Measurements from ENCODE around the gene RREB1. TPM values are rescaled to one million over a fixed set of nuclear protein-coding genes. Genes with fewer than 3 reads are reported as not detected.
A peak's percentile ranks its signal among the peaks of the same experiment; 100 is the strongest.

Gene RREB1
- total and polyA plus RNA-seq, 3 donors from 2014 or later: 30.0 to 79.2 (median 75.0) TPM

DNA sequence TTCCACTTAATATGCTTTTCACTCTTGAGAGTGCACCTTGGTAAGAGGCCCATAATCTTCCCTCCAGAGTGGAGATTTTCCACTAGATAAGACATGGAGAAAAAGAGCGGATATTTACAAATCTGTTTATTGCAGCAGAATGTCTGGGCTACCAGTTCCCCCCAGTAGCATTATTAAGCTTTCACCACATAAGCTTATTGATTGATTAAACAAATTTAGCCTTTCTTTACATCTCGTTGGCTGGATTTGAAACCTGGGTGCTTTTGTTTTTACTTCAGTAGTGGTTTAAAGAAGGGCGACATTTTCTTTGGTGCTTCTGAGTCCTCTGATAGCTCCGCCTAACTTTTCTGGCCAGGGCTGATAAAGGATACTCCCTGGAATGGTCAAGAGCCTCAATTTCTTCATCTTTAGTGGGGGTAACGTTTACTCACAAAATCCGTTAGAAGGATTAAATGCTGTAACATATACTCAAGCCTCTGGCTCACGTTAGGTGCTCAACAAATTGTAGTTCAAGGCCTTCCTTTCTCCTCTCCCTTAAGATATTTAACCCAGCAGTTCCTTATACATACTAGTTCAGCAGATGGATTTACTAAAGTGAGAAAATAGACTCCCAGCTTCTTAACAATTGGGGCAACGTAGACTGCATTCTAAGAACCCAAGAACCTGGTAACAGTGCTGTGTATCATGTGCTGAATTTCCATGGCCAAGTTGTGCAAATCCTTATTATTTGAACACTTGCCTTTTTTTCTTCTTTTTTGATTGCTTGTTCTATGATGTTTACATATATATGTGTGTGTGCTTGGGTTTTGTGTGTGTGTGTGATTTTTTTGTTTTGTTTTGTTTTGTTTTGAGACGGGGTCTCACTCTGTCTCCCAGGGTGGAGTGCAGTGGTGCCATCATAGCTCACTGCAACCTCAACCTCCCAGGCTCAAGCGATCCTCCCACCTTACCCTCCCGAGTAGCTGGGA lies 91.4 kb downstream of the RREB1 start:
- no peak for DNase-seq
- Histone ChIP-seq H3K27ac (no peak overlapping the region), H3K27me3 (no peaks in the 10 kb centered on the region), H3K4me1 (peaks cover 4% of the 10 kb centered on the region), H3K9me3 (no peaks in the 10 kb centered on the region), H3K36me3 (ENCODE audit: low read depth, missing control alignments) (no peaks in the 10 kb centered on the region), H3K4me3 (no peak overlapping the region)
- WGBS, 2 donors: 83 to 86% methylated on average over 11 of the region's 11 CpGs
- intact Hi-C loops (cut with DNase I; ENCODE audit: low total_unique reads): no loop called here
- TF ChIP-seq POLR2A (IDR thresholded peaks at IDR 0.05): no peak
- TF ChIP-seq, protein P1, sequence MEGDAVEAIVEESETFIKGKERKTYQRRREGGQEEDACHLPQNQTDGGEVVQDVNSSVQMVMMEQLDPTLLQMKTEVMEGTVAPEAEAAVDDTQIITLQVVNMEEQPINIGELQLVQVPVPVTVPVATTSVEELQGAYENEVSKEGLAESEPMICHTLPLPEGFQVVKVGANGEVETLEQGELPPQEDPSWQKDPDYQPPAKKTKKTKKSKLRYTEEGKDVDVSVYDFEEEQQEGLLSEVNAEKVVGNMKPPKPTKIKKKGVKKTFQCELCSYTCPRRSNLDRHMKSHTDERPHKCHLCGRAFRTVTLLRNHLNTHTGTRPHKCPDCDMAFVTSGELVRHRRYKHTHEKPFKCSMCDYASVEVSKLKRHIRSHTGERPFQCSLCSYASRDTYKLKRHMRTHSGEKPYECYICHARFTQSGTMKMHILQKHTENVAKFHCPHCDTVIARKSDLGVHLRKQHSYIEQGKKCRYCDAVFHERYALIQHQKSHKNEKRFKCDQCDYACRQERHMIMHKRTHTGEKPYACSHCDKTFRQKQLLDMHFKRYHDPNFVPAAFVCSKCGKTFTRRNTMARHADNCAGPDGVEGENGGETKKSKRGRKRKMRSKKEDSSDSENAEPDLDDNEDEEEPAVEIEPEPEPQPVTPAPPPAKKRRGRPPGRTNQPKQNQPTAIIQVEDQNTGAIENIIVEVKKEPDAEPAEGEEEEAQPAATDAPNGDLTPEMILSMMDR (IDR thresholded peaks at IDR 0.05): no peak

DNA sequence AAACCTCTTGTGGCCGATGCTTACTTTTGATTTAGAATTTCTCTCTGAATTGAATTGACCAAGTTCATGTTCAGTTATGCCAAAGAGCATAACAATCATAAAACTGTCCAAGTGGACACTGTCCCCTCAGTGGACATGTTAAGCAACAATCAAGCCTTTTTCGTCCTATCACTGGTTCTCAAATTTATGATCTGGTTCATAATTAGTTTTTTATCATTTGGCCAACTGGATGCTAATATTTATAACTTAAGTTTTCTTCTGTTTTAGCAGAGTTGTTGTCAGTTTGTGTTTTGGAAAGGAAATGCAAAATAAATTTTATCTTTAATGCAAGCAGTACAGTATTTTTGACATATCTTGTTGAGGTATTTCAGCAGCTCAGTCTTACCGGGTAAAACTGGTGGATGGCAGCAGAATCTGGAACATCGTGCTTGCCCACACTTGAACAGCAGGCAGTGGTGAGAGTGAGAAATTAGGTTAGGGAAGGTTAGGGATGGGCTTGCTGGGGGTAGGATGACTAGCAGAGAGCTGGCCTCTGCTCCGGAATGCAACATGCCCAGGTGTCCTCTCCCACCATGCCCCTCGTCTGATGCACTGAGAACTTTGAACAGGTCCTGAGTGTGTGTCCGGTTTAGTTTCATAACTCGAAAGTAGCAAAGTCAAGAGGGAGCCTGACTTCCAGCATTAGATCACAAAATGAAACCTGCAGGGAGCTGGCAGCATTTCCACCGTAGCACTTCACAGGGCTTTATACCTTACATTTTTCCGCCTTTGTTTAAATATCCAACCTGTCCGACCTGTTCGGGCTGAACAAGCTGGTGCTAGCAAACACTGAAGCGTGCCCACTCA lies 93.1 kb downstream of the RREB1 start:
- DNase-seq: no peak
- no peak overlapping the region for H3K4me3 ChIP-seq
- no peaks in the 10 kb centered on the region for H3K36me3 ChIP-seq (ENCODE audit: low read depth, missing control alignments)
- no peaks in the 10 kb centered on the region for H3K27me3 ChIP-seq
- TF ChIP-seq, protein P1 (IDR thresholded peaks at IDR 0.05): no peak
- TF ChIP-seq POLR2A (IDR thresholded peaks at IDR 0.05): no peak
- H3K9me3 ChIP-seq: no peaks in the 10 kb centered on the region
- WGBS, 2 donors: 89 to 91% methylated on average over 13 of the region's 13 CpGs
- intact Hi-C loops (cut with DNase I; ENCODE audit: low total_unique reads): no loop called here
- H3K27ac ChIP-seq: no peak overlapping the region
- H3K4me1 ChIP-seq: no peaks in the 10 kb centered on the region

DNA sequence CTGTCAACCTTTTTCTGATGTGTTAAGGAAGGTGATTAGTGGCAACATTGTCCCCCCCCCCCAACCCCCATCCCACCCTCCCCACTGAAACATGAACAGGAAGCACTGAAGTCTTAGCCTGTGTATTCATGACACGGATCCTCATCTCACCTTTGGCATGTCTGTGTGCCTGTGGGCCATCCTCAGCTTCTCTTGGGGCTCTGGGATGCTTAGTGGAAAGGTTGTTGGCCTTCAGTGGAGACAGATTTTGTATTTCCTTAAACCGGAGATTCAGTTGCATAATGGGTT lies 93.6 kb downstream of the RREB1 start:
- no peaks in the 10 kb centered on the region for H3K27me3 ChIP-seq
- intact Hi-C loops (cut with DNase I; ENCODE audit: low total_unique reads): no loop called here
- no peaks in the 10 kb centered on the region for H3K4me1 ChIP-seq
- TF ChIP-seq, protein P1 (IDR thresholded peaks at IDR 0.05): no peak
- no peaks in the 10 kb centered on the region for H3K36me3 ChIP-seq (ENCODE audit: low read depth, missing control alignments)
- no peaks in the 10 kb centered on the region for H3K9me3 ChIP-seq
- H3K27ac ChIP-seq: no peak overlapping the region
- DNase-seq: no peak
- H3K4me3 ChIP-seq: no peak overlapping the region
- WGBS, 2 donors: 87 to 89% methylated on average over 2 of the region's 2 CpGs

- Histone ChIP-seq H3K36me3 (ENCODE audit: low read depth, missing control alignments) (no peaks in the 10 kb centered on the region), H3K4me3 (no peak overlapping the region), H3K27ac (no peak overlapping the region), H3K27me3 (no peaks in the 10 kb centered on the region), H3K4me1 (no peaks in the 10 kb centered on the region), H3K9me3 (no peaks in the 10 kb centered on the region)
- TF ChIP-seq, protein P1 (IDR thresholded peaks at IDR 0.05): no peak
- TF ChIP-seq POLR2A (IDR thresholded peaks at IDR 0.05): no peak
- DNase-seq: peak; percentile 43
- WGBS, 2 donors: 77 to 84% methylated on average over 14 to 16 of the region's 16 CpGs
- intact Hi-C loops (cut with DNase I; ENCODE audit: low total_unique reads): no loop called here
Observed at GRCh38 chr6:7201732-7202541, 94.2 kb downstream of the RREB1 start.

All from testis (tissue), 3 donors.